HepG2 (cell line): Measurements from ENCODE around the gene NOXA1. TPM values are rescaled to one million over a fixed set of nuclear protein-coding genes. Genes with fewer than 3 reads are reported as not detected.

ENCODE experiments used
- DRAP1 ChIP-seq: IDR thresholded peaks from 2 replicates; pipeline ENCODE4 v1.6.1; 2016; ENCODE audit warnings: missing genetic modification reagents, missing compliant biosample characterization
- HOXD1 ChIP-seq: sonication (generic); formaldehyde crosslinking; IDR thresholded peaks from 2 replicates; pipeline ENCODE4 v1.5.0; 2020; ENCODE audit warnings: missing genetic modification reagents
- RFXAP ChIP-seq: sonication (generic); formaldehyde crosslinking; IDR thresholded peaks from 2 replicates; pipeline ENCODE4 v1.4.0; 2020; ENCODE audit warnings: missing genetic modification reagents, borderline replicate concordance
- SALL2 ChIP-seq: sonication (generic); formaldehyde crosslinking; IDR thresholded peaks from 2 replicates; pipeline ENCODE4 v1.8.1; 2023; ENCODE audit warnings: mild to moderate bottlenecking, missing genetic modification reagents, inconsistent platforms
- SATB2 ChIP-seq: sonication (generic); formaldehyde crosslinking; IDR thresholded peaks from 2 replicates; pipeline ENCODE4 v1.5.0; 2020; ENCODE audit warnings: missing genetic modification reagents
- TSC22D2 ChIP-seq: sonication (generic); formaldehyde crosslinking; IDR thresholded peaks from 2 replicates; pipeline ENCODE4 v1.5.1; 2020; ENCODE audit warnings: missing genetic modification reagents, mild to moderate bottlenecking, borderline replicate concordance
- ZNF10 ChIP-seq: sonication (generic); formaldehyde crosslinking; IDR thresholded peaks from 2 replicates; pipeline ENCODE4 v1.4.0; 2020; ENCODE audit warnings: mild to moderate bottlenecking, low read depth, missing genetic modification reagents, borderline replicate concordance
- ZNF264 ChIP-seq: sonication (generic); formaldehyde crosslinking; IDR thresholded peaks from 2 replicates; pipeline ENCODE4 v1.4.0; 2020; ENCODE audit warnings: missing genetic modification reagents
- ZNF30 ChIP-seq: sonication (generic); formaldehyde crosslinking; IDR thresholded peaks from 2 replicates; pipeline ENCODE4 v1.5.0; 2020; ENCODE audit warnings: mild to moderate bottlenecking, missing genetic modification reagents
- ZNF446 ChIP-seq: sonication (generic); formaldehyde crosslinking; IDR thresholded peaks from 2 replicates; pipeline ENCODE4 v1.5.0; 2020; ENCODE audit warnings: mild to moderate bottlenecking, missing genetic modification reagents
- ZNF484 ChIP-seq: sonication (generic); formaldehyde crosslinking; IDR thresholded peaks from 2 replicates; pipeline ENCODE4 v1.5.1; 2020; ENCODE audit warnings: mild to moderate bottlenecking, low read depth, missing genetic modification reagents, borderline replicate concordance
- ZNF724P ChIP-seq: sonication (generic); formaldehyde crosslinking; IDR thresholded peaks from 2 replicates; pipeline ENCODE4 v1.8.0; 2022; ENCODE audit warnings: missing genetic modification reagents, borderline replicate concordance
- ZNF776 ChIP-seq: sonication (generic); formaldehyde crosslinking; IDR thresholded peaks from 2 replicates; pipeline ENCODE4 v1.4.0; 2020; ENCODE audit warnings: mild to moderate bottlenecking, missing genetic modification reagents
- ZNF839 ChIP-seq: sonication (generic); formaldehyde crosslinking; IDR thresholded peaks from 2 replicates; pipeline ENCODE4 v1.4.0; 2020; ENCODE audit warnings: missing genetic modification reagents, mild to moderate bottlenecking, borderline replicate concordance
- polyA plus RNA-seq, 8 experiments: library from polyadenylated mRNA; depleted of rRNA in 3 of 8; stranded (reverse) in 7 of 8; unstranded in 1 of 8; fragments of >200 nt; fragmentation: Illumina TruSeq in 4 of 8; extraction: Trizol in 4 of 8; gene quantifications; 2 replicates each; pipeline versions ENCODE4 v1.2.1 to v1.2.3, GENCODE V29; 2011 to 2016; ENCODE audit warnings: low read depth in 4 of 8, missing spikeins in 1 of 8, mixed read lengths in 1 of 8; ENCODE audit not compliant: insufficient read depth in 1 of 8
- total RNA-seq, 5 experiments: library from RNA; depleted of rRNA; stranded (reverse); fragments of >200 nt; fragmentation: Illumina TruSeq; extraction: Trizol; gene quantifications; 2 replicates each; pipeline ENCODE4 v1.2.3, GENCODE V29; 2016; ENCODE audit warnings: low read depth in 1 of 5
- TF ChIP-seq, protein P1 (sequence below): sonication (generic); formaldehyde crosslinking; IDR thresholded peaks from 2 replicates; pipeline ENCODE4 v1.5.0; 2020; ENCODE audit warnings: mild to moderate bottlenecking, missing genetic modification reagents
- TF ChIP-seq, protein P2 (sequence below): sonication (generic); formaldehyde crosslinking; IDR thresholded peaks from 2 replicates; pipeline ENCODE4 v1.8.1; 2023; ENCODE audit warnings: mild to moderate bottlenecking, missing genetic modification reagents
- TF ChIP-seq, protein P3 (sequence below): sonication (generic); formaldehyde crosslinking; IDR thresholded peaks from 2 replicates; pipeline ENCODE4 v1.4.0; 2020; ENCODE audit warnings: missing genetic modification reagents
- TF ChIP-seq, protein P4 (sequence below): sonication (generic); formaldehyde crosslinking; IDR thresholded peaks from 2 replicates; pipeline ENCODE4 v1.4.0; 2020; ENCODE audit warnings: missing genetic modification reagents

The NOXA1 gene
- total and polyA plus RNA-seq, 2 of the 13 experiments (the other 11 are each of a cell fraction or from before 2014, with no cell fraction given), result 0.78 to 1.2 TPM

DNA sequence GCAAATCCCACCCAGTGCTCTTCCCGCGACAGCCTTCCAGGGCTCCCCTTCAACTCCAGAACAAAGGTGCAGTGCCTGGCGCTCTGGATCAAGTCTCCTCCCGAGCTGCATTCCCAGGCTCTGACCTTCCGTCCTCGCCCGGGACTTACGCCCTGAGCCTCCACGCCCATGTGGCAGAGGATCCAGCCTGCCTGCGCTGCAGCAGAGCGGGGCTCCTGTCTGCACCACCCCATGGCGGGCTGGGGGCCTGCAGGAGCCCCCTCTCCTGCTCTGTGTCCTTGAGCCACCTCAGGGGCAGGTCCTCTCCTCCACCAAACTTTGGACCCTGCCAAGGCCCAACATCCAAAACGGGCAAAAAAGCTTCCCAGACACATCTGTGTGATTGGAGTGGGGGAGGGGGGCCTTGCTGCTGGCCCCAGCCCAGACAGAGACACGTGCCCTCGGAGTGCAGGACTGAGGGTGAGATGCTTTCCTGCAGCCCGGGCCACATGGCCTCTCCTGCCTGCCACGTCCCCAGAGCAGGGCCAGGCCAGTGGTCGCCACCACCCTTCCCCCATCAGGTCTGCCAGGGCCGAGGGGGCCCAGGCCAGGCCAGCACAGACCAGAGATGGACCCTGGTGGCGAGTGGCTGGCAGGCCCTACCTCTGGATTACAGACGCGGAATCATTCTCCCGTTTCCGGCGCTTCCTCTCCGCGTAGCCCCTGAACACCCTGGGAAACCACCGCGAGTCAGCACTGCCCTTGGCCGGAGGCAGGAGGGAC is 31.6 kb downstream of the NOXA1 start (continued):
- TF ChIP-seq, protein P1, sequence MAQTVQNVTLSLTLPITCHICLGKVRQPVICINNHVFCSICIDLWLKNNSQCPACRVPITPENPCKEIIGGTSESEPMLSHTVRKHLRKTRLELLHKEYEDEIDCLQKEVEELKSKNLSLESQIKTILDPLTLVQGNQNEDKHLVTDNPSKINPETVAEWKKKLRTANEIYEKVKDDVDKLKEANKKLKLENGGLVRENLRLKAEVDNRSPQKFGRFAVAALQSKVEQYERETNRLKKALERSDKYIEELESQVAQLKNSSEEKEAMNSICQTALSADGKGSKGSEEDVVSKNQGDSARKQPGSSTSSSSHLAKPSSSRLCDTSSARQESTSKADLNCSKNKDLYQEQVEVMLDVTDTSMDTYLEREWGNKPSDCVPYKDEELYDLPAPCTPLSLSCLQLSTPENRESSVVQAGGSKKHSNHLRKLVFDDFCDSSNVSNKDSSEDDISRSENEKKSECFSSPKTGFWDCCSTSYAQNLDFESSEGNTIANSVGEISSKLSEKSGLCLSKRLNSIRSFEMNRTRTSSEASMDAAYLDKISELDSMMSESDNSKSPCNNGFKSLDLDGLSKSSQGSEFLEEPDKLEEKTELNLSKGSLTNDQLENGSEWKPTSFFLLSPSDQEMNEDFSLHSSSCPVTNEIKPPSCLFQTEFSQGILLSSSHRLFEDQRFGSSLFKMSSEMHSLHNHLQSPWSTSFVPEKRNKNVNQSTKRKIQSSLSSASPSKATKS (CRISPR knock-in tag), result no peak
- TF ChIP-seq TSC22D2 (CRISPR knock-in tag) (no peak), ZNF446 (CRISPR knock-in tag) (peak; percentile 82; the same call in 1 of the 2 replicates), RFXAP (CRISPR knock-in tag) (no peak; the same call in 1 of the 2 replicates), ZNF724P (CRISPR knock-in tag) (peak; percentile 85; the same call in 1 of the 2 replicates), ZNF484 (no peak), HOXD1 (CRISPR knock-in tag) (peak; percentile 55), DRAP1 (CRISPR knock-in tag) (peak; percentile 33; the same call in 1 of the 2 replicates), ZNF10 (CRISPR knock-in tag) (no peak), ZNF264 (CRISPR knock-in tag) (peak; percentile 65; the same call in 1 of the 2 replicates), ZNF839 (peak; percentile 79; the same call in 1 of the 2 replicates), SATB2 (CRISPR knock-in tag) (no peak), ZNF776 (peak; percentile 60; the same call in 1 of the 2 replicates), SALL2 (CRISPR knock-in tag) (peak; percentile 81), ZNF30 (CRISPR knock-in tag) (peak; percentile 82; the same call in 1 of the 2 replicates)
- TF ChIP-seq, protein P2, sequence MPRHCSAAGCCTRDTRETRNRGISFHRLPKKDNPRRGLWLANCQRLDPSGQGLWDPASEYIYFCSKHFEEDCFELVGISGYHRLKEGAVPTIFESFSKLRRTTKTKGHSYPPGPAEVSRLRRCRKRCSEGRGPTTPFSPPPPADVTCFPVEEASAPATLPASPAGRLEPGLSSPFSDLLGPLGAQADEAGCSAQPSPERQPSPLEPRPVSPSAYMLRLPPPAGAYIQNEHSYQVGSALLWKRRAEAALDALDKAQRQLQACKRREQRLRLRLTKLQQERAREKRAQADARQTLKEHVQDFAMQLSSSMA, result 0 out of 2 replicates have a peak, but pooled peaks have one; percentile 43
- TF ChIP-seq, protein P3, sequence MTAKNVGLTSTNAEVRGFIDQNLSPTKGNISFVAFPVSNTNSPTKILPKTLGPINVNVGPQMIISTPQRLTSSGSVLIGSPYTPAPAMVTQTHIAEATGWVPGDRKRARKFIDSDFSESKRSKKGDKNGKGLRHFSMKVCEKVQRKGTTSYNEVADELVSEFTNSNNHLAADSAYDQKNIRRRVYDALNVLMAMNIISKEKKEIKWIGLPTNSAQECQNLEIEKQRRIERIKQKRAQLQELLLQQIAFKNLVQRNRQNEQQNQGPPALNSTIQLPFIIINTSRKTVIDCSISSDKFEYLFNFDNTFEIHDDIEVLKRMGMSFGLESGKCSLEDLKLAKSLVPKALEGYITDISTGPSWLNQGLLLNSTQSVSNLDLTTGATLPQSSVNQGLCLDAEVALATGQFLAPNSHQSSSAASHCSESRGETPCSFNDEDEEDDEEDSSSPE (CRISPR knock-in tag), result peak; percentile 91
- TF ChIP-seq, protein P4, sequence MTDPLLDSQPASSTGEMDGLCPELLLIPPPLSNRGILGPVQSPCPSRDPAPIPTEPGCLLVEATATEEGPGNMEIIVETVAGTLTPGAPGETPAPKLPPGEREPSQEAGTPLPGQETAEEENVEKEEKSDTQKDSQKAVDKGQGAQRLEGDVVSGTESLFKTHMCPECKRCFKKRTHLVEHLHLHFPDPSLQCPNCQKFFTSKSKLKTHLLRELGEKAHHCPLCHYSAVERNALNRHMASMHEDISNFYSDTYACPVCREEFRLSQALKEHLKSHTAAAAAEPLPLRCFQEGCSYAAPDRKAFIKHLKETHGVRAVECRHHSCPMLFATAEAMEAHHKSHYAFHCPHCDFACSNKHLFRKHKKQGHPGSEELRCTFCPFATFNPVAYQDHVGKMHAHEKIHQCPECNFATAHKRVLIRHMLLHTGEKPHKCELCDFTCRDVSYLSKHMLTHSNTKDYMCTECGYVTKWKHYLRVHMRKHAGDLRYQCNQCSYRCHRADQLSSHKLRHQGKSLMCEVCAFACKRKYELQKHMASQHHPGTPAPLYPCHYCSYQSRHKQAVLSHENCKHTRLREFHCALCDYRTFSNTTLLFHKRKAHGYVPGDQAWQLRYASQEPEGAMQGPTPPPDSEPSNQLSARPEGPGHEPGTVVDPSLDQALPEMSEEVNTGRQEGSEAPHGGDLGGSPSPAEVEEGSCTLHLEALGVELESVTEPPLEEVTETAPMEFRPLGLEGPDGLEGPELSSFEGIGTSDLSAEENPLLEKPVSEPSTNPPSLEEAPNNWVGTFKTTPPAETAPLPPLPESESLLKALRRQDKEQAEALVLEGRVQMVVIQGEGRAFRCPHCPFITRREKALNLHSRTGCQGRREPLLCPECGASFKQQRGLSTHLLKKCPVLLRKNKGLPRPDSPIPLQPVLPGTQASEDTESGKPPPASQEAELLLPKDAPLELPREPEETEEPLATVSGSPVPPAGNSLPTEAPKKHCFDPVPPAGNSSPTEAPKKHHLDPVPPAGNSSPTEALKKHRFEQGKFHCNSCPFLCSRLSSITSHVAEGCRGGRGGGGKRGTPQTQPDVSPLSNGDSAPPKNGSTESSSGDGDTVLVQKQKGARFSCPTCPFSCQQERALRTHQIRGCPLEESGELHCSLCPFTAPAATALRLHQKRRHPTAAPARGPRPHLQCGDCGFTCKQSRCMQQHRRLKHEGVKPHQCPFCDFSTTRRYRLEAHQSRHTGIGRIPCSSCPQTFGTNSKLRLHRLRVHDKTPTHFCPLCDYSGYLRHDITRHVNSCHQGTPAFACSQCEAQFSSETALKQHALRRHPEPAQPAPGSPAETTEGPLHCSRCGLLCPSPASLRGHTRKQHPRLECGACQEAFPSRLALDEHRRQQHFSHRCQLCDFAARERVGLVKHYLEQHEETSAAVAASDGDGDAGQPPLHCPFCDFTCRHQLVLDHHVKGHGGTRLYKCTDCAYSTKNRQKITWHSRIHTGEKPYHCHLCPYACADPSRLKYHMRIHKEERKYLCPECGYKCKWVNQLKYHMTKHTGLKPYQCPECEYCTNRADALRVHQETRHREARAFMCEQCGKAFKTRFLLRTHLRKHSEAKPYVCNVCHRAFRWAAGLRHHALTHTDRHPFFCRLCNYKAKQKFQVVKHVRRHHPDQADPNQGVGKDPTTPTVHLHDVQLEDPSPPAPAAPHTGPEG (CRISPR knock-in tag), result peak; percentile 50; the same call in 1 of the 2 replicates
